DMS153 treated with DMSO at 0.1 percent for 48 hours (cell line): ENCODE results near the gene POLQ.
"Not testable (repeated sequence)": the region's sequence is repeated elsewhere in the genome, so short reads cannot be mapped to it uniquely, and the experiment has no call there.

ENCODE experiments used
- DNase-seq: peaks from one replicate; lab custom pipeline; 2025; ENCODE audit not compliant: unreplicated experiment; lab: John Stamatoyannopoulos, UW

POLQ gene

GRCh38 chr3:121430664-121431215 is 115.0 kb downstream of the POLQ start:
- DNase-seq: no peak

GRCh38 chr3:121424549-121424948 is 121.2 kb downstream of the POLQ start:
- no peak for DNase-seq

- no peak for DNase-seq
Observed at GRCh38 chr3:121418182-121418581, 127.6 kb downstream of the POLQ start.

- DNase-seq: no peak
Observed at GRCh38 chr3:121414924-121415323, 130.9 kb downstream of the POLQ start.

GRCh38 chr3:121411523-121411922 is 134.3 kb downstream of the POLQ start:
- no peak for DNase-seq

- no peak for DNase-seq
Observed at GRCh38 chr3:121405631-121406030, 140.2 kb downstream of the POLQ start.

GRCh38 chr3:121399820-121400219 is 146.0 kb downstream of the POLQ start:
- DNase-seq: no peak

GRCh38 chr3:121398051-121398450 is 147.7 kb downstream of the POLQ start:
- DNase-seq: not testable (repeated sequence)

- not testable (repeated sequence) for DNase-seq
Observed at GRCh38 chr3:121395967-121396366, 149.8 kb downstream of the POLQ start.

- not testable (repeated sequence) for DNase-seq
Observed at GRCh38 chr3:121388308-121388707, 157.5 kb downstream of the POLQ start.
